Liver (tissue), 2 donors: ENCODE measurements around the gene CCL25.

ENCODE experiments used
- TF ChIP-seq, protein P1 (sequence below): fragments of 150-350 bp; IDR thresholded peaks from 2 replicates; pipeline ENCODE4 v1.5.1; 2017; ENCODE audit warnings: improper control_type of control experiment, low read depth, low read length; ENCODE audit not compliant: missing input control
- TF ChIP-seq, protein P2 (sequence below): IDR thresholded peaks from 2 replicates; pipeline ENCODE4 v1.6.1; 2016; ENCODE audit warnings: antibody characterized with exemption
- donor health status: healthy.

DNA sequence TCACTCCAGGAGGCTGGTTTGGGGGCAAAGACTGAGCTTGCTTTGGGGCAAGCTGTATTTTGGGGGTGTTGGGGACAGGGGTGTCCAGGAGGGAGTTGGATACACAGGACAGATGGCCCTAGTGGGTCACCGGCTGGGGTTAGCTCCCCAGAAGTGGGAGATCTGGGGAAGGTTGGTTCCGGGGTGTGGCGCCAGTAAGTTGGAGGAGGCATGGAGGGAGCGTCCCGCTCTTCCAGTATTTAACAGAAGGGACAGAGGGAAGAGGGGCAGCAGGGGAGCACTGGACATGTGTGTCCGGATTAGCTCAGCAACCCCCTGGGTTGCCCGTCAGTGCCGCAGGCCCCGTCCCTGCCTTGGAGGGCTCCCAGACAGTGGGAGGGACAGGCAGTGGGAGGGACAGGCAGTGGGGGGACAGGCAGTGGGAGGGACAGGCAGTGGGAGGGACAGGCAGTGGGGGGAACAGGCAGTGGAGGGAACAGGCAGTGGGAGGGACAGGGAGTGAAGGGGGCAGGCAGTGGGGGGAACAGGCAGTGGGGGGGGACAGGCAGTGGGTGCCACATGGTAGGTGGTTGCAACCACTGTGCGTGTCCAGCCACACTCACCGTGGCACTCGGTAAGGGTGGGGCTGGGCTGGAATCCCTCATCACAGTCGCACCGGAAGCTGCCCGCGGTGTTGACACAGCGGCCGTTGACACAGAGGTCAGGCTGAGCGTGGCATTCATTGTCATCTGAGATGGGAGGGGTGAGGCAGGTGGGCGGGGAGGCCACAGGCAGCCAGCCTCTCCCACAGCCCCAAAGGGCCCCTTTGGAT lies 33.2 kb downstream of the CCL25 start:
- TF ChIP-seq, protein P1, sequence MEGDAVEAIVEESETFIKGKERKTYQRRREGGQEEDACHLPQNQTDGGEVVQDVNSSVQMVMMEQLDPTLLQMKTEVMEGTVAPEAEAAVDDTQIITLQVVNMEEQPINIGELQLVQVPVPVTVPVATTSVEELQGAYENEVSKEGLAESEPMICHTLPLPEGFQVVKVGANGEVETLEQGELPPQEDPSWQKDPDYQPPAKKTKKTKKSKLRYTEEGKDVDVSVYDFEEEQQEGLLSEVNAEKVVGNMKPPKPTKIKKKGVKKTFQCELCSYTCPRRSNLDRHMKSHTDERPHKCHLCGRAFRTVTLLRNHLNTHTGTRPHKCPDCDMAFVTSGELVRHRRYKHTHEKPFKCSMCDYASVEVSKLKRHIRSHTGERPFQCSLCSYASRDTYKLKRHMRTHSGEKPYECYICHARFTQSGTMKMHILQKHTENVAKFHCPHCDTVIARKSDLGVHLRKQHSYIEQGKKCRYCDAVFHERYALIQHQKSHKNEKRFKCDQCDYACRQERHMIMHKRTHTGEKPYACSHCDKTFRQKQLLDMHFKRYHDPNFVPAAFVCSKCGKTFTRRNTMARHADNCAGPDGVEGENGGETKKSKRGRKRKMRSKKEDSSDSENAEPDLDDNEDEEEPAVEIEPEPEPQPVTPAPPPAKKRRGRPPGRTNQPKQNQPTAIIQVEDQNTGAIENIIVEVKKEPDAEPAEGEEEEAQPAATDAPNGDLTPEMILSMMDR: no peak
- TF ChIP-seq, protein P2, sequence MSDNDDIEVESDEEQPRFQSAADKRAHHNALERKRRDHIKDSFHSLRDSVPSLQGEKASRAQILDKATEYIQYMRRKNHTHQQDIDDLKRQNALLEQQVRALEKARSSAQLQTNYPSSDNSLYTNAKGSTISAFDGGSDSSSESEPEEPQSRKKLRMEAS: no peak
